K562 (cell line): ENCODE data around the gene NRGN. TPM values are rescaled to one million over a fixed set of nuclear protein-coding genes. Genes with fewer than 3 reads are reported as not detected.

Experiments
- ATAC-seq: fragments of 200-7000 bp; cut with Tn5 transposase; 3 replicates; pipeline ENCODE4 v1.9.1; 2020; ENCODE audit warnings: moderate library complexity
- BruUV-seq: library from RNA; stranded (reverse); fragments of 400-500 nt; replicated peaks from 2 replicates; lab custom pipeline; 2021; lab: Mats Ljungman, UMichigan
- CTCF ChIA-PET: fragments of 300-600 bp; formaldehyde crosslinking; extraction: SDS; loops from one replicate; lab custom pipeline; 2021; ENCODE audit warnings: low intra/inter-chr PET ratio; lab: Yijun Ruan, JAX
- POLR2A ChIA-PET: fragments of 300-600, 350-650 bp; sonication (Branson Sonifier 250); formaldehyde crosslinking; extraction: SDS; loops from one replicate; lab custom pipeline; 2021; ENCODE audit warnings: antibody characterized with exemption, inconsistent platforms; lab: Yijun Ruan, JAX
- DNase-seq, 4 experiments: peaks; one replicate each; pipeline versions ENCODE4 v3.0.0 to v3.0.0-alpha.2; 2011 to 2018; ENCODE audit warnings: low spot score in 3 of 4, mixed read lengths in 3 of 4; ENCODE audit errors: extremely low read depth in 1 of 4
- FAIRE-seq: peaks from 2 replicates; lab custom pipeline; 2011; peaks lifted over from hg19 to GRCh38; lab: Jason Lieb, UNC
- H2AFZ ChIP-seq: 2 replicates; pipeline ENCODE4 v1.6.0; 2011; ENCODE audit warnings: low read depth, low read length, control low read depth, inconsistent platforms
- H3K27ac ChIP-seq: fragments of 200-600 bp; 3 replicates; pipeline ENCODE4 v1.8.0; 2011; ENCODE audit warnings: low read depth, mild to moderate bottlenecking, control low read depth, inconsistent platforms, low read length, moderate library complexity, mixed read lengths; ENCODE audit errors: extremely low read depth
- H3K27me3 ChIP-seq, 2 experiments: fragments of 300-600 bp in 1 of 2; 2 replicates in 1 of 2; 3 replicates in 1 of 2; pipeline versions ENCODE4 v1.6.0 to v1.8.0; 2011; ENCODE audit warnings: inconsistent platforms in 2 of 2, low read length in 2 of 2, mild to moderate bottlenecking in 1 of 2, mixed read lengths in 1 of 2, moderate library complexity in 1 of 2; ENCODE audit not compliant: control insufficient read depth in 2 of 2, insufficient read depth in 2 of 2
- H3K36me3 ChIP-seq: fragments of 300-600 bp; 3 replicates; pipeline ENCODE4 v1.8.0; 2011; ENCODE audit warnings: mild to moderate bottlenecking, low read length, inconsistent platforms; ENCODE audit not compliant: control insufficient read depth, insufficient read depth
- H3K4me1 ChIP-seq, 2 experiments: fragments of 200-600 bp in 1 of 2; replicated peaks in 1 of 2; 2 replicates in 1 of 2; 3 replicates in 1 of 2; pipeline versions ENCODE4 v1.5.1 to v1.8.0; 2011; ENCODE audit warnings: inconsistent platforms in 2 of 2, low read length in 2 of 2, mild to moderate bottlenecking in 1 of 2, mixed read lengths in 1 of 2, moderate library complexity in 1 of 2; ENCODE audit not compliant: control insufficient read depth in 2 of 2, insufficient read depth in 2 of 2
- H3K4me2 ChIP-seq: 2 replicates; pipeline ENCODE4 v1.6.1; 2011; ENCODE audit warnings: low read length, control low read depth, inconsistent platforms, mixed read lengths; ENCODE audit not compliant: insufficient read depth
- H3K4me3 ChIP-seq: fragments of 200-600 bp; sonication (generic), shearing (Covaris generic); 2 replicates; pipeline ENCODE4 v1.5.1; 2016; ENCODE audit warnings: control low read depth, inconsistent platforms
- H3K79me2 ChIP-seq: fragments of 200-600 bp; 3 replicates; pipeline ENCODE4 v1.8.0; 2011; ENCODE audit warnings: low read length, inconsistent platforms; ENCODE audit not compliant: control insufficient read depth, insufficient read depth
- H3K9ac ChIP-seq, 2 experiments: 2 replicates each; pipeline versions ENCODE4 v1.6.0 to v1.6.1; 2011; ENCODE audit warnings: low read depth in 2 of 2, low read length in 2 of 2, control low read depth in 1 of 2, inconsistent platforms in 1 of 2, mild to moderate bottlenecking in 1 of 2, mixed read lengths in 1 of 2; ENCODE audit not compliant: insufficient read depth in 1 of 2
- H3K9me1 ChIP-seq: one replicate; pipeline ENCODE4 v1.6.0; 2011; ENCODE audit warnings: inconsistent platforms, mild to moderate bottlenecking, low read length, moderate library complexity; ENCODE audit not compliant: control insufficient read depth, insufficient read depth
- H3K9me3 ChIP-seq: replicated peaks from 2 replicates; pipeline ENCODE4 v1.5.1; 2011; ENCODE audit warnings: low read depth, low read length, inconsistent platforms; ENCODE audit not compliant: control insufficient read depth, insufficient read depth
- H4K20me1 ChIP-seq: replicated peaks from 2 replicates; pipeline ENCODE4 v1.6.1; 2011; ENCODE audit warnings: low read length, inconsistent platforms, mixed read lengths; ENCODE audit not compliant: control insufficient read depth, insufficient read depth
- ATF3 ChIP-seq, 2 experiments: fragments of 450-650 bp in 1 of 2; sonication (generic) in 1 of 2; formaldehyde crosslinking in 1 of 2; IDR thresholded peaks in 1 of 2; conservative IDR thresholded peaks in 1 of 2; 2 replicates each; pipeline versions ENCODE4 v1.6.1 to v1.8.1; 2016 to 2023; ENCODE audit warnings: mild to moderate bottlenecking in 2 of 2, moderate library complexity in 2 of 2, inconsistent platforms in 1 of 2, missing genetic modification reagents in 1 of 2
- BRF1 ChIP-seq: IDR thresholded peaks from 3 replicates; pipeline ENCODE4 v1.6.1; 2011; ENCODE audit warnings: borderline replicate concordance, mild to moderate bottlenecking; ENCODE audit not compliant: insufficient read length; ENCODE audit errors: extremely low read depth
- CREB3 ChIP-seq: fragments of 450-650 bp; conservative IDR thresholded peaks from 2 replicates; pipeline ENCODE4 v1.6.1; 2016; ENCODE audit warnings: missing genetic modification characterization, low read depth, mild to moderate bottlenecking, missing compliant biosample characterization, moderate library complexity
- GTF2F1 ChIP-seq: IDR thresholded peaks from 2 replicates; pipeline ENCODE4 v1.6.1; 2011; ENCODE audit warnings: low read depth, low read length, improper control_type of control experiment
- JUN ChIP-seq, 2 experiments: sonication (generic) in 1 of 2; formaldehyde crosslinking in 1 of 2; IDR thresholded peaks; 2 replicates each; pipeline versions ENCODE4 v1.6.1 to v1.8.0; 2012 to 2022; ENCODE audit warnings: borderline replicate concordance in 2 of 2, mild to moderate bottlenecking in 2 of 2, improper control_type of control experiment in 1 of 2, low read depth in 1 of 2, low read length in 1 of 2, missing genetic modification reagents in 1 of 2
- NFATC3 ChIP-seq: fragments of 450-650 bp; IDR thresholded peaks from 2 replicates; pipeline ENCODE4 v1.6.1; 2017; ENCODE audit warnings: mild to moderate bottlenecking
- TAL1 ChIP-seq: fragments of 450-650 bp; IDR thresholded peaks from 2 replicates; pipeline ENCODE4 v1.6.1; 2016; ENCODE audit warnings: mild to moderate bottlenecking
- TRIM24 ChIP-seq, 2 experiments: fragments of 450-650 bp; IDR thresholded peaks; 2 replicates each; pipeline ENCODE4 v1.6.1; 2016
- U2AF2 ChIP-seq: fragments of 200-400 bp; formaldehyde crosslinking; optimal IDR thresholded peaks from 2 replicates; pipeline ENCODE3; 2017; ENCODE audit warnings: low read depth, mild to moderate bottlenecking, low read length
- ZNF232 ChIP-seq: sonication (generic); formaldehyde crosslinking; IDR thresholded peaks from 2 replicates; pipeline ENCODE4 v1.8.0; 2022; ENCODE audit warnings: mild to moderate bottlenecking, missing genetic modification reagents
- ZNF408 ChIP-seq: fragments of 250-450 bp; sonication (Bioruptor Pico); IDR thresholded peaks from 2 replicates; pipeline ENCODE4 v1.4.0; 2020; ENCODE audit warnings: low read depth, mild to moderate bottlenecking, moderate library complexity
- WGBS: fragments of 100-300 bp; shearing (Covaris generic); methylation state at CpG from one replicate; pipeline ENCODE4 v1.1.6; 2016; ENCODE audit warnings: low coverage, mixed read lengths; ENCODE audit not compliant: insufficient coverage; ENCODE audit errors: missing lambda C conversion rate; 5-methylcytosine and 5-hydroxymethylcytosine counted together
- in situ Hi-C: fragments of 300-500 bp; cut with MboI; formaldehyde crosslinking; loops from 4 replicates; pipeline ENCODE4 v1.15.0; 2018; ENCODE audit warnings: inconsistent platforms, mixed read lengths
- intact Hi-C: fragments of 100-400 bp; cut with micrococcal nuclease; formaldehyde crosslinking; loops from 2 replicates; pipeline ENCODE4 v1.14.2; 2022
- polyA plus RNA-seq, 8 experiments: library from polyadenylated mRNA; depleted of rRNA in 4 of 8; stranded (reverse) in 5 of 8; unstranded in 3 of 8; fragments of >200 nt; fragmentation: Nextera tagmentation in 2 of 8; fragmentation: Illumina TruSeq in 1 of 8; extraction: Ambion mirVana in 2 of 8; extraction: Trizol in 1 of 8; gene quantifications; 2 replicates each; pipeline versions ENCODE4 v1.2.1 to v1.2.3, GENCODE V29; 2011 to 2014; ENCODE audit warnings: inconsistent platforms in 1 of 8, missing spikeins in 1 of 8
- total RNA-seq, 7 experiments: library from RNA; depleted of rRNA in 6 of 7; stranded (reverse); fragments of >200 nt in 6 of 7; fragmentation: Illumina TruSeq in 2 of 7; extraction: Trizol in 2 of 7; gene quantifications; 2 replicates each; pipeline versions ENCODE4 v1.2.1 to v1.2.3, GENCODE V29; 2011 to 2021; ENCODE audit warnings: low replicate concordance in 1 of 7
- TF ChIP-seq, protein P1 (sequence below): IDR thresholded peaks from 2 replicates; pipeline ENCODE4 v1.6.1; 2016; ENCODE audit warnings: missing genetic modification characterization, missing compliant biosample characterization

NRGN gene
- total and polyA plus RNA-seq, 9 of the 15 experiments (the other 6 are each of a cell fraction or from before 2014, with no cell fraction given) = 0.29 to 7.8 (median 3.5) TPM; not detected in 2

GRCh38 chr11:124756033-124756752, 16.5 kb downstream of the NRGN start (continued):
- TF ChIP-seq ZNF408 = no peak
- TF ChIP-seq NFATC3 = no peak

DNA sequence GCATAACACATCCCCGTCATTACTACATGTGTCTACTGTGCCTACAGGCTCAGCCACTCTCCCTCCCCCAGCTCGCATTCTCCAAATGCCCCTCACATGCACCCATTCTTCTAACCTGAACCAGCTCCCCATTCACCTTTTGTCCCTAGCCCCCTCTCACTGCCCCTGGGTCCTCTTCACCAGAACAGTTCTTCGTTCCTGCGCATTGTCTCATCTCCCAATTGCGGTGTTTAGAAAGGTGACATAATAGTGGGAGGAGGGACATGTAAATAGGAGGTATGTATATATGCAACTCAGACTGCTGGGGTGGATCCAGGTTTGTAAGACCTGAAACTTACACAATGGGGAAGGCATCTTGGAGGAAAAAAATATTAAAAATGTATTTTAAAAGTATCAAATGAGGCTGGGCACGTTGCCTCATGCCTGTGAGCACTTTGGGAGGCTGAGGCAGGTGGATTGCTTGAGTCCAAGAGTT, 17.0 kb downstream of the NRGN start:
- FAIRE-seq = no peak
- Histone ChIP-seq H3K4me3 (no peak overlapping the region), H3K4me1 (peaks cover 11 to 31% of the 10 kb centered on the region in 2 experiments; a peak in 4 of 5 replicates), H3K9me3 (no peaks in the 10 kb centered on the region), H3K9me1 (no peaks in the 10 kb centered on the region), H3K27ac (no peak overlapping the region), H3K4me2 (no peak overlapping the region), H2AFZ (no peak overlapping the region), H3K79me2 (no peaks in the 10 kb centered on the region), H3K9ac (no peak overlapping the region), H3K36me3 (no peaks in the 10 kb centered on the region), H3K27me3 (peaks cover 3 to 57% of the 10 kb centered on the region in 2 experiments; a peak in 4 of 5 replicates), H4K20me1 (no peaks in the 10 kb centered on the region)
- TF ChIP-seq U2AF2 = no peak
- no peak for TF ChIP-seq TRIM24 (IDR thresholded peaks at IDR 0.05)
- no peak for TF ChIP-seq BRF1
- TF ChIP-seq ATF3 (IDR thresholded peaks at IDR 0.05) = no peak
- TF ChIP-seq ATF3 (CRISPR knock-in tag; conservative IDR thresholded peaks at IDR 0.05) = no peak
- no peak for TF ChIP-seq ZNF232 (CRISPR knock-in tag)
- no peak for TF ChIP-seq GTF2F1
- TF ChIP-seq JUN (IDR thresholded peaks at IDR 0.05; ENCODE audit: borderline replicate concordance, low read depth, low read length) = no peak
- no peak for TF ChIP-seq JUN (CRISPR knock-in tag; IDR thresholded peaks at IDR 0.05; ENCODE audit: borderline replicate concordance)
- no peak for TF ChIP-seq CREB3 (tag)
- TF ChIP-seq NFATC3 = no peak
- no peak for TF ChIP-seq TAL1
- TF ChIP-seq, protein P1, sequence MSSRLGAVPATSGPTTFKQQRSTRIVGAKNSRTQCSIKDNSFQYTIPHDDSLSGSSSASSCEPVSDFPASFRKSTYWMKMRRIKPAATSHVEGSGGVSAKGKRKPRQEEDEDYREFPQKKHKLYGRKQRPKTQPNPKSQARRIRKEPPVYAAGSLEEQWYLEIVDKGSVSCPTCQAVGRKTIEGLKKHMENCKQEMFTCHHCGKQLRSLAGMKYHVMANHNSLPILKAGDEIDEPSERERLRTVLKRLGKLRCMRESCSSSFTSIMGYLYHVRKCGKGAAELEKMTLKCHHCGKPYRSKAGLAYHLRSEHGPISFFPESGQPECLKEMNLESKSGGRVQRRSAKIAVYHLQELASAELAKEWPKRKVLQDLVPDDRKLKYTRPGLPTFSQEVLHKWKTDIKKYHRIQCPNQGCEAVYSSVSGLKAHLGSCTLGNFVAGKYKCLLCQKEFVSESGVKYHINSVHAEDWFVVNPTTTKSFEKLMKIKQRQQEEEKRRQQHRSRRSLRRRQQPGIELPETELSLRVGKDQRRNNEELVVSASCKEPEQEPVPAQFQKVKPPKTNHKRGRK (tag) = no peak
- ChIA-PET CTCF (interaction anchor here (0.5 kb wide), 1 partner anchor 58 kb away, joined by 3 read pairs; no protein-coding TSS in a partner anchor), POLR2A (interaction anchor here (1.0 kb wide), 1 partner anchor 42 kb away, joined by 3 read pairs; no protein-coding TSS in a partner anchor)
- 15% methylated on average over 6 of the region's 6 CpGs for WGBS
- no peak for ATAC-seq
- in situ Hi-C loops = no loop called here
- DNase-seq = no peak
- intact Hi-C loops = no loop called here
- no TSS peak for BruUV-seq
